Osteocyte (in vitro differentiated cells): Measurements from ENCODE around the gene ERCC8. TPM values are rescaled to one million over a fixed set of nuclear protein-coding genes. Genes with fewer than 3 reads are reported as not detected.

Experiments
- DNase-seq: peaks from one replicate; pipeline ENCODE4 v3.0.0; 2021; ENCODE audit warnings: mixed read lengths; ENCODE audit not compliant: unreplicated experiment; ENCODE audit errors: extremely low spot score
- H3K27ac Mint-ChIP-seq: one replicate; pipeline ENCODE4 v1.8.0; 2021; ENCODE audit warnings: mild to moderate bottlenecking, mixed read lengths; ENCODE audit not compliant: unreplicated experiment
- H3K27me3 Mint-ChIP-seq: one replicate; pipeline ENCODE4 v1.8.0; 2021; ENCODE audit warnings: mixed read lengths; ENCODE audit not compliant: unreplicated experiment
- H3K36me3 Mint-ChIP-seq: one replicate; pipeline ENCODE4 v1.8.0; 2021; ENCODE audit warnings: mixed read lengths; ENCODE audit not compliant: unreplicated experiment
- H3K4me1 Mint-ChIP-seq: one replicate; pipeline ENCODE4 v1.8.0; 2021; ENCODE audit warnings: mixed read lengths; ENCODE audit not compliant: unreplicated experiment
- H3K4me3 Mint-ChIP-seq: one replicate; pipeline ENCODE4 v1.8.0; 2021; ENCODE audit warnings: mild to moderate bottlenecking, moderate library complexity, mixed read lengths; ENCODE audit not compliant: unreplicated experiment
- H3K9me3 Mint-ChIP-seq: one replicate; pipeline ENCODE4 v1.8.0; 2021; ENCODE audit warnings: mixed read lengths; ENCODE audit not compliant: unreplicated experiment
- CTCF ChIP-seq: fragments of 200-600 bp; sonication (generic); IDR thresholded peaks from 2 replicates; pipeline ENCODE4 v1.5.0; 2021; ENCODE audit warnings: antibody characterized with exemption, mild to moderate bottlenecking, moderate library complexity
- total RNA-seq: library from RNA; stranded (reverse); gene quantifications from 2 replicates; pipeline ENCODE4 v1.2.1, GENCODE V29; 2021

ERCC8 gene
- total RNA-seq, 1 donor from 2014 or later: 11.3 TPM

- H3K4me3 Mint-ChIP-seq: no peak overlapping the region
- H3K9me3 Mint-ChIP-seq: peaks cover 5% of the 10 kb centered on the region
- H3K27ac Mint-ChIP-seq: no peak overlapping the region
- no peak for DNase-seq
- H3K27me3 Mint-ChIP-seq: no peaks in the 10 kb centered on the region
- no peak for TF ChIP-seq CTCF
- H3K4me1 Mint-ChIP-seq: peaks cover 6% of the 10 kb centered on the region
- H3K36me3 Mint-ChIP-seq: peaks cover 7% of the 10 kb centered on the region
Observed at GRCh38 chr5:60980511-60980910, 35.6 kb upstream of the ERCC8 start.

GRCh38 chr5:60978968-60979367, 34.1 kb upstream of the ERCC8 start:
- Mint-ChIP-seq H3K4me3 (no peak overlapping the region), H3K9me3 (peaks cover 5% of the 10 kb centered on the region), H3K4me1 (peaks cover 6% of the 10 kb centered on the region), H3K27ac (no peak overlapping the region), H3K27me3 (no peaks in the 10 kb centered on the region), H3K36me3 (peaks cover 7% of the 10 kb centered on the region)
- TF ChIP-seq CTCF: no peak
- DNase-seq: no peak

GRCh38 chr5:60977956-60978737, 33.3 kb upstream of the ERCC8 start:
- no peak for TF ChIP-seq CTCF
- Mint-ChIP-seq H3K36me3 (peaks cover 7% of the 10 kb centered on the region), H3K27ac (no peak overlapping the region), H3K9me3 (peaks cover 5% of the 10 kb centered on the region), H3K4me1 (peaks cover 6% of the 10 kb centered on the region), H3K4me3 (no peak overlapping the region), H3K27me3 (no peaks in the 10 kb centered on the region)
- DNase-seq: no peak

GRCh38 chr5:60972231-60972630, 27.4 kb upstream of the ERCC8 start:
- no peak overlapping the region for H3K4me3 Mint-ChIP-seq
- no peaks in the 10 kb centered on the region for H3K27me3 Mint-ChIP-seq
- H3K9me3 Mint-ChIP-seq: peaks cover 14% of the 10 kb centered on the region
- H3K36me3 Mint-ChIP-seq: peaks cover 11% of the 10 kb centered on the region
- no peak for DNase-seq
- no peak for TF ChIP-seq CTCF
- H3K4me1 Mint-ChIP-seq: peaks cover 6% of the 10 kb centered on the region
- no peak overlapping the region for H3K27ac Mint-ChIP-seq

GRCh38 chr5:60961685-60962084, 16.8 kb upstream of the ERCC8 start:
- Mint-ChIP-seq H3K36me3 (peaks cover 3% of the 10 kb centered on the region), H3K27me3 (no peaks in the 10 kb centered on the region), H3K9me3 (peaks cover 20% of the 10 kb centered on the region), H3K4me3 (no peak overlapping the region), H3K27ac (no peak overlapping the region), H3K4me1 (no peaks in the 10 kb centered on the region)
- TF ChIP-seq CTCF: no peak
- no peak for DNase-seq
